Peyer's patch (tissue), 4 donors: ENCODE results near the gene SYVN1. TPM values are rescaled to one million over a fixed set of nuclear protein-coding genes. Genes with fewer than 3 reads are reported as not detected.

ENCODE experiments used
- DNase-seq, 3 donors: peaks; one replicate each; pipeline ENCODE4 v3.0.0-alpha.2; 2017 to 2019
- H3K27ac ChIP-seq, 4 donors: fragments of 200-600 bp; sonication (generic); one replicate each; pipeline ENCODE4 v1.5.1; 2016 to 2019
- H3K27me3 ChIP-seq, 2 donors: fragments of 200-600 bp; sonication (generic); one replicate each; pipeline ENCODE4 v1.5.1; 2019
- H3K36me3 ChIP-seq, 3 donors: fragments of 200-600 bp; sonication (generic); one replicate each; pipeline ENCODE4 v1.5.1; 2016 to 2019
- H3K4me1 ChIP-seq, 4 donors: fragments of 200-600 bp; sonication (generic); one replicate each; pipeline ENCODE4 v1.5.1; 2016 to 2019
- H3K4me3 ChIP-seq, 4 donors: fragments of 200-600 bp; sonication (generic); 1 replicate in 3 of 4; 2 replicates in 1 of 4; pipeline ENCODE4 v1.5.1; 2016 to 2019; ENCODE audit warnings: mild to moderate bottlenecking in 1 of 4
- H3K9me3 ChIP-seq, 4 donors: fragments of 200-600 bp; sonication (generic); one replicate each; pipeline ENCODE4 v1.5.1; 2016 to 2019; ENCODE audit warnings: mild to moderate bottlenecking in 1 of 4
- CTCF ChIP-seq, 6 experiments: fragments of 450-650 bp in 4 of 6; fragments of 200-600 bp in 2 of 6; sonication (generic) in 1 of 6; IDR thresholded peaks; one replicate each; pipeline ENCODE4 v1.5.1; 2017 to 2019; ENCODE audit warnings: antibody characterized with exemption in 6 of 6, mild to moderate bottlenecking in 3 of 6, moderate library complexity in 1 of 6
- POLR2A ChIP-seq, 2 donors: fragments of 450-650 bp; IDR thresholded peaks; one replicate each; pipeline ENCODE4 v1.5.1; 2017; ENCODE audit warnings: antibody characterized with exemption in 2 of 2, mild to moderate bottlenecking in 2 of 2, moderate library complexity in 2 of 2
- total RNA-seq, 4 donors: library from RNA; depleted of rRNA; stranded (reverse); fragments of >200 nt; gene quantifications; one replicate each; pipeline ENCODE4 v1.1.0, GENCODE V29; 2016

Gene SYVN1
- total RNA-seq, 4 donors from 2014 or later = 37.1 to 61.9 (median 51.6) TPM

DNA sequence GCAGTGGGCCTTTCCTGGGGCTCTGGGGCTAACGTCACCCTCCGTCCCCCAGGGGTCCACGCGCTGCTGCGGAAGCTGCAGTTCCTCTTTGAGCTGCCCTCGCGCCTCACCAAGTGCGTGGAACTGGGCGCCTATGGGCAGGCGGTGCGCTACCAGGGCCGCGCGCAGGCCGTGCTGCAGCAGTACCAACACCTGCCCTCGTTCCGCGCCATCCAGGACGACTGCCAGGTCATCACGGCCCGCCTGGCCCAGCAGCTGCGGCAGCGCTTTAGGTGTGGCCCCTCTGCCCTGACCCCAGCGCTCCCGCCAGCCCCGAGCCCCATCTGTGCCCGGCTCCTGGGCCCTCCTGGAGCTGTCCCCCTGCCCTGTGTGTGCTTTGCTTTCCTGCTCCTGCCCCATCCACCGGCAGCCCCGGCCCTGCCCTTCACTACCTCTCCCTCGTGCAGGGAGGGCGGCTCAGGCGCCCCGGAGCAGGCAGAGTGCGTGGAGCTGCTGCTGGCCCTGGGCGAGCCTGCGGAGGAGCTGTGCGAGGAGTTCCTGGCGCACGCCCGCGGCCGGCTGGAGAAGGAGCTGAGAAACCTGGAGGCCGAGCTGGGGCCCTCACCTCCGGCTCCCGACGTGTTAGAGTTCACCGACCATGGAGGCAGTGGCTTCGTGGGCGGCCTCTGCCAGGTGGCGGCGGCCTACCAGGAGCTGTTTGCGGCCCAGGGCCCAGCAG, 26.4 kb downstream of the SYVN1 start:
- H3K4me3 ChIP-seq = no peak overlapping the region
- DNase-seq = no peak
- no peak overlapping the region for H3K27ac ChIP-seq
- no peaks in the 10 kb centered on the region for H3K27me3 ChIP-seq
- H3K9me3 ChIP-seq = no peaks in the 10 kb centered on the region
- TF ChIP-seq POLR2A (IDR thresholded peaks at IDR 0.05) = no peak
- no peak for TF ChIP-seq CTCF (IDR thresholded peaks at IDR 0.05)
- peaks cover 0 to 36% (median 0%) of the 10 kb centered on the region in 3 donors for H3K36me3 ChIP-seq
- H3K4me1 ChIP-seq = peaks cover 0 to 25% (median 13%) of the 10 kb centered on the region in 4 donors

DNA sequence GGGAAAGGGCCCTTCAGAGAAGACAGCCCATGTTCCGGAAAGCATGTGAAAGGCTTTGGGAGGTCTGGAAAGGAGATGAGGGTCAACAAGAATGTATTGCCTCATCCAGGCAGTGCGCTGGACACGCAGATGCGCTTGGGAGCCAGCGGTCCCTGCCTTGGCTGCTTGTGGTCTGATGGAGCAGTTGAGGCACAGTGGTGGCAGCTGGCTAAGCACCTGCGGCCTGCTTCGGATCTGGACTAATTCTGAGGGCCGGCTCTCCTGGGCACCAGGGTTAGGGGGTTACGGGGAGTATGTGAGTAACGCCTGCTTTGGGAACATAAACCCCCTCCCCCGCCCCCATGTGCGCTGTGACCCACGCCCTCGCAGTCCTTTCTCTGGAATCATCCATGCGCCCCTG, 27.2 kb downstream of the SYVN1 start:
- Histone ChIP-seq H3K4me1 (peaks cover 0 to 17% (median 8%) of the 10 kb centered on the region in 4 donors), H3K36me3 (peaks cover 0 to 36% (median 0%) of the 10 kb centered on the region in 3 donors)
- DNase-seq = no peak

GRCh38 chr11:65104628-65105027, 29.7 kb downstream of the SYVN1 start:
- no peak for DNase-seq
- TF ChIP-seq POLR2A (IDR thresholded peaks at IDR 0.05) = no peak
- TF ChIP-seq CTCF (IDR thresholded peaks at IDR 0.05) = no peak
- no peaks in the 10 kb centered on the region for H3K9me3 ChIP-seq
- H3K36me3 ChIP-seq = peaks cover 0 to 35% (median 0%) of the 10 kb centered on the region in 3 donors
- H3K4me3 ChIP-seq = no peak overlapping the region
- no peaks in the 10 kb centered on the region for H3K4me1 ChIP-seq
- H3K27ac ChIP-seq = no peak overlapping the region
- no peaks in the 10 kb centered on the region for H3K27me3 ChIP-seq

More for the DNA sequence above, 27.2 kb downstream of the SYVN1 start:
- Histone ChIP-seq H3K4me3 (no peak overlapping the region), H3K9me3 (no peaks in the 10 kb centered on the region), H3K27me3 (no peaks in the 10 kb centered on the region), H3K27ac (no peak overlapping the region)
- no peak for TF ChIP-seq CTCF (IDR thresholded peaks at IDR 0.05)
- no peak for TF ChIP-seq POLR2A (IDR thresholded peaks at IDR 0.05)

GRCh38 chr11:65103476-65103875, 30.8 kb downstream of the SYVN1 start:
- Histone ChIP-seq H3K4me3 (no peak overlapping the region), H3K4me1 (no peaks in the 10 kb centered on the region), H3K36me3 (peaks cover 0 to 29% (median 0%) of the 10 kb centered on the region in 3 donors), H3K27me3 (no peaks in the 10 kb centered on the region), H3K9me3 (no peaks in the 10 kb centered on the region), H3K27ac (no peak overlapping the region)
- TF ChIP-seq POLR2A (IDR thresholded peaks at IDR 0.05) (no peak), CTCF (IDR thresholded peaks at IDR 0.05) (no peak)
- DNase-seq = no peak

- Histone ChIP-seq H3K27me3 (no peaks in the 10 kb centered on the region), H3K36me3 (peaks cover 0 to 30% (median 0%) of the 10 kb centered on the region in 3 donors), H3K9me3 (no peaks in the 10 kb centered on the region), H3K4me1 (peaks cover 0 to 1% (median 0%) of the 10 kb centered on the region in 4 donors), H3K27ac (no peak overlapping the region), H3K4me3 (no peak overlapping the region)
- DNase-seq = no peak
- TF ChIP-seq POLR2A (IDR thresholded peaks at IDR 0.05) = no peak
Observed at GRCh38 chr11:65102142-65103095, 31.9 kb downstream of the SYVN1 start.
